PC-9 (cell line): Measurements from ENCODE around the gene ZNF280A. TPM values are rescaled to one million over a fixed set of nuclear protein-coding genes. Genes with fewer than 3 reads are reported as not detected.

Experiments used
- BruUV-seq: library from RNA; stranded (reverse); fragments of 400-500 nt; replicated peaks from 2 replicates; lab custom pipeline; 2021; lab: Mats Ljungman, UMichigan
- CTCF ChIA-PET: fragments of 300-600 bp; sonication (Branson Sonifier 250); formaldehyde crosslinking; loops from one replicate; lab custom pipeline; 2022; ENCODE audit warnings: antibody characterized with exemption; lab: Charles Lee
- POLR2A ChIA-PET: fragments of 300-600 bp; sonication (Branson Sonifier 250); formaldehyde crosslinking; loops from one replicate; lab custom pipeline; 2022; ENCODE audit warnings: antibody characterized with exemption; ENCODE audit not compliant: unreplicated experiment; lab: Charles Lee
- DNase-seq, 2 experiments: peaks; one replicate each; pipeline versions ENCODE4 v3.0.0 to v3.0.0-alpha.2; 2015 to 2022; ENCODE audit warnings: mixed read lengths in 1 of 2
- H2AFZ ChIP-seq: fragments of 200-600 bp; sonication (generic); 2 replicates; pipeline ENCODE4 v1.8.1; 2017; ENCODE audit warnings: antibody characterized with exemption
- H3F3A ChIP-seq: fragments of 200-600 bp; sonication (generic); 2 replicates; pipeline ENCODE4 v1.8.1; 2017; ENCODE audit warnings: antibody characterized with exemption, mild to moderate bottlenecking, low read depth; ENCODE audit not compliant: insufficient read depth
- H3K27ac ChIP-seq: fragments of 200-600 bp; sonication (generic); 2 replicates; pipeline ENCODE4 v1.6.1; 2016; ENCODE audit warnings: mixed run types
- H3K27me3 ChIP-seq: fragments of 200-600 bp; sonication (generic); 2 replicates; pipeline ENCODE4 v1.6.1; 2016; ENCODE audit warnings: low read depth, mixed run types; ENCODE audit not compliant: insufficient read depth
- H3K36me3 ChIP-seq: fragments of 200-600 bp; sonication (generic); 2 replicates; pipeline ENCODE4 v1.6.1; 2016; ENCODE audit warnings: low read depth, mixed run types
- H3K4me1 ChIP-seq: fragments of 200-600 bp; sonication (generic); replicated peaks from 2 replicates; pipeline ENCODE4 v1.6.1; 2016; ENCODE audit warnings: mixed run types; ENCODE audit not compliant: insufficient read depth
- H3K4me2 ChIP-seq: fragments of 200-600 bp; sonication (generic); 2 replicates; pipeline ENCODE4 v1.6.1; 2017; ENCODE audit warnings: mixed run types
- H3K4me3 ChIP-seq: fragments of 200-600 bp; sonication (generic); 2 replicates; pipeline ENCODE4 v1.6.1; 2016; ENCODE audit warnings: mixed run types
- H3K79me2 ChIP-seq: fragments of 200-600 bp; sonication (generic); 2 replicates; pipeline ENCODE4 v1.6.1; 2017; ENCODE audit warnings: low read depth, mixed run types
- H3K9me2 ChIP-seq: fragments of 200-600 bp; sonication (generic); 2 replicates; pipeline ENCODE4 v1.8.1; 2017; ENCODE audit warnings: mild to moderate bottlenecking; ENCODE audit not compliant: insufficient read depth
- H3K9me3 ChIP-seq: fragments of 200-600 bp; sonication (generic); 2 replicates; pipeline ENCODE4 v1.8.1; 2016; ENCODE audit warnings: low read depth; ENCODE audit not compliant: insufficient read depth
- H4K20me1 ChIP-seq: fragments of 200-600 bp; sonication (generic); 2 replicates; pipeline ENCODE4 v1.8.1; 2017; ENCODE audit not compliant: insufficient read depth
- EZH2 ChIP-seq: fragments of 200-600 bp; sonication (generic); IDR thresholded peaks from 2 replicates; pipeline ENCODE4 v1.8.0; 2017; ENCODE audit warnings: antibody characterized with exemption, low read depth
- intact Hi-C: fragments of 100-400 bp; cut with micrococcal nuclease; formaldehyde crosslinking; loops from one replicate; pipeline ENCODE4 v1.10.0; 2022; ENCODE audit not compliant: unreplicated experiment
- total RNA-seq: library from RNA; stranded (reverse); gene quantifications from 2 replicates; pipeline ENCODE4 v1.2.3, GENCODE V29; 2021
- TF ChIP-seq, protein P1 (sequence below): fragments of 200-600 bp; sonication (generic); conservative IDR thresholded peaks from 2 replicates; pipeline ENCODE4 v1.6.1; 2017; ENCODE audit warnings: mixed run types, antibody characterized with exemption, mild to moderate bottlenecking, moderate library complexity

Gene ZNF280A
- total RNA-seq, 1 experiment from 2014 or later = not detected

DNA sequence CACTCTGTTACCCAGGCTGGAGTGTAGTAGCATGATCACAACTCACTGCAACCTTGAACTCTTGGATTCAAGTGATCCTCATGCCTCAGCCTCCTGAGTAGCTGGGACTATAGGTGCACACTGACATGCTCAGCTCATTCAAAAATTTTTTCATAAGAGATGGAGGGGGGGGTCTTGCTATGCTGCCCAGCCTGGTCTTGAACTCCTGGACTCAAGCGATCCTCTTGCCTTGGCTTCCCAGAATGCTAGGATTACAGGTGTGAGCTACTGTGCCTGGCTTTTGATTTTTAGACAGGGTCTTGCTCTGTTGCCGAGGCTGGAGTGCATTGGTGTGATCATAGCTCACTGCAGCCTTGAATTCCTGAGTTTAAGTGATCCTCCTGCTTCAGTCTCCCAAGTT lies 25.0 kb upstream of the ZNF280A start:
- Histone ChIP-seq H3K9me3 (no peaks in the 10 kb centered on the region), H3K27me3 (peaks cover 55% of the 10 kb centered on the region), H3K79me2 (no peaks in the 10 kb centered on the region), H3K9me2 (no peaks in the 10 kb centered on the region), H3K4me2 (no peak overlapping the region), H3F3A (no peaks in the 10 kb centered on the region), H4K20me1 (no peaks in the 10 kb centered on the region), H3K4me3 (no peak overlapping the region), H2AFZ (no peak overlapping the region), H3K27ac (no peak overlapping the region), H3K36me3 (no peaks in the 10 kb centered on the region), H3K4me1 (no peaks in the 10 kb centered on the region)
- TF ChIP-seq EZH2 = no peak
- TF ChIP-seq, protein P1, sequence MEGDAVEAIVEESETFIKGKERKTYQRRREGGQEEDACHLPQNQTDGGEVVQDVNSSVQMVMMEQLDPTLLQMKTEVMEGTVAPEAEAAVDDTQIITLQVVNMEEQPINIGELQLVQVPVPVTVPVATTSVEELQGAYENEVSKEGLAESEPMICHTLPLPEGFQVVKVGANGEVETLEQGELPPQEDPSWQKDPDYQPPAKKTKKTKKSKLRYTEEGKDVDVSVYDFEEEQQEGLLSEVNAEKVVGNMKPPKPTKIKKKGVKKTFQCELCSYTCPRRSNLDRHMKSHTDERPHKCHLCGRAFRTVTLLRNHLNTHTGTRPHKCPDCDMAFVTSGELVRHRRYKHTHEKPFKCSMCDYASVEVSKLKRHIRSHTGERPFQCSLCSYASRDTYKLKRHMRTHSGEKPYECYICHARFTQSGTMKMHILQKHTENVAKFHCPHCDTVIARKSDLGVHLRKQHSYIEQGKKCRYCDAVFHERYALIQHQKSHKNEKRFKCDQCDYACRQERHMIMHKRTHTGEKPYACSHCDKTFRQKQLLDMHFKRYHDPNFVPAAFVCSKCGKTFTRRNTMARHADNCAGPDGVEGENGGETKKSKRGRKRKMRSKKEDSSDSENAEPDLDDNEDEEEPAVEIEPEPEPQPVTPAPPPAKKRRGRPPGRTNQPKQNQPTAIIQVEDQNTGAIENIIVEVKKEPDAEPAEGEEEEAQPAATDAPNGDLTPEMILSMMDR = no peak
- ChIA-PET POLR2A (no interaction called here), CTCF (no interaction called here)
- intact Hi-C loops = no loop called here
- no peak for DNase-seq
- BruUV-seq = no TSS peak

DNA sequence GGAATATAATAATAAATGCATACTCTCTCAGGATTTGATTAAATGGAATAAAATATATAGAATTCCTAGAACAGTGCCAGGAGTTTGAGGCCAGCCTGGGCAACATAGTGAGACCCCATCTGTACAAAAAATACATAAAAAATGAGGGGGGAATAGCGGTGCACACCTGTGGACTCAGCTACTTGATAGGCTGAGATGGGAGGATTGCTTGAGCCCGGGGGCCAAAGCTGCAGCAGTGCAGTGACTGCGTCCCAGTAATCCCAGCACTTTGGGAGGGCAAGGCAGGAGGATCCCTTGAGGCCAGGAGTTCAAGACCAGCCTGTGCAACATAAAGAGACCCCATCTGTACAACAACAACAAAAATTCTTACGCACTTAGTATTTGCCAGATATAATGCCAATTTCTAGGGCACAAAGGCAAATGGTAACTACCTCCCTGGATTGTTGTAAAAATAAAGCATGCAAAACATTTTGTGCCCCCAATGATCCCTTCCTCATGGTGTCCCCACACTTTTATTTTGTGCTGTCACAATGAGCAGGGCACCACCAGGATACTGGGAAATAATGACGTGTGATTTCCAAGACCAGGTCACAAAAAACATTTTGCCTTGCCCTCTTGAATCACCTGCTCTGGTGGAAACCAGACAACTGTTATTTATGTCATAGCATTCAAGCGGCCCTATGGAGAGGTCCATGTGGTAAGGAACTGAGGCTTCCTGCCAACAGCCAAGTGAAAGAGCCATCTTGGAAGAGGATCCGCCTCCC lies 18.3 kb upstream of the ZNF280A start:
- intact Hi-C loops = no loop called here
- Histone ChIP-seq H3K27me3 (peaks cover 62% of the 10 kb centered on the region), H3K4me2 (no peak overlapping the region), H3K9me2 (no peaks in the 10 kb centered on the region), H3K4me3 (no peak overlapping the region), H3K27ac (no peak overlapping the region), H3F3A (no peaks in the 10 kb centered on the region), H3K36me3 (no peaks in the 10 kb centered on the region), H4K20me1 (no peaks in the 10 kb centered on the region), H2AFZ (no peak overlapping the region), H3K9me3 (no peaks in the 10 kb centered on the region), H3K4me1 (no peaks in the 10 kb centered on the region), H3K79me2 (no peaks in the 10 kb centered on the region)
- ChIA-PET CTCF (no interaction called here), POLR2A (no interaction called here)
- BruUV-seq = no TSS peak
- no peak for TF ChIP-seq EZH2
- TF ChIP-seq, protein P1 = no peak
- no peak for DNase-seq

DNA sequence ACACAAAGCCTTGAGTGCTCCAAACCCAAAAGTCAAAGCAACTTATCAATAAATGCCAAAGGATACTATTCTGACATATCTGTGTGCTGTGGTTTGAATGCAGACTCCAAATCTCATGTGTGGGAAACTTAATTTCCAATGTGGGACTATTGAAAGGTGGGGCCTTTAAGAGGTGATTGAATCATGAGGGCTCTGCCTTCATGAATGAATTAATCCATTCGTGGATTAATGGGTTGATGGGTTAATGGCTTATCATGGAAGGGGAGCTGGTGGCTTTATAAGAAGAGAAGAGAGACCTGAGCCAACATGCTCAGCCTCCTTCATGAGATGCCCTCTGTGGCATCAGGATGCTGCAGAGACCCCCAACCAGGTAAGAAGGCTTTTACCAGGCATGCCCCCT lies 16.8 kb upstream of the ZNF280A start:
- Histone ChIP-seq H3K27ac (no peak overlapping the region), H4K20me1 (no peaks in the 10 kb centered on the region), H3K36me3 (no peaks in the 10 kb centered on the region), H3F3A (no peaks in the 10 kb centered on the region), H3K79me2 (no peaks in the 10 kb centered on the region), H3K27me3 (peaks cover 54% of the 10 kb centered on the region), H3K4me1 (no peaks in the 10 kb centered on the region), H3K4me3 (no peak overlapping the region), H3K9me2 (no peaks in the 10 kb centered on the region), H3K9me3 (no peaks in the 10 kb centered on the region), H2AFZ (no peak overlapping the region), H3K4me2 (no peak overlapping the region)
- intact Hi-C loops = no loop called here
- ChIA-PET CTCF (no interaction called here), POLR2A (no interaction called here)
- TF ChIP-seq, protein P1 = no peak
- TF ChIP-seq EZH2 = no peak
- DNase-seq = no peak
- BruUV-seq = no TSS peak
